GM12878 (cell line): ENCODE data around the gene NOL7. TPM values are rescaled to one million over a fixed set of nuclear protein-coding genes. Genes with fewer than 3 reads are reported as not detected.

Experiments
- ATAC-seq: fragments of 200-7000 bp; cut with Tn5 transposase; 3 replicates; pipeline ENCODE4 v1.9.1; 2020; ENCODE audit warnings: mild to moderate bottlenecking, moderate library complexity
- BruUV-seq: library from RNA; stranded (reverse); fragments of 400-500 nt; replicated peaks from 2 replicates; lab custom pipeline; 2021; lab: Mats Ljungman, UMichigan
- CTCF ChIA-PET: fragments of 300-600 bp; sonication (Branson Sonifier 250); formaldehyde crosslinking; extraction: SDS; loops from one replicate; lab custom pipeline; 2021; ENCODE audit warnings: inconsistent platforms; lab: Yijun Ruan, JAX
- POLR2A ChIA-PET: fragments of 350-600 bp; formaldehyde crosslinking; extraction: SDS; loops from one replicate; lab custom pipeline; 2021; ENCODE audit warnings: inconsistent platforms; lab: Charles Lee
- RAD21 ChIA-PET: fragments of 300-600 bp; sonication (Branson Sonifier 250); formaldehyde crosslinking; loops from one replicate; lab custom pipeline; 2023; ENCODE audit warnings: antibody characterized with exemption; ENCODE audit not compliant: unreplicated experiment; lab: Charles Lee
- SMC1A ChIA-PET: fragments of 300-600 bp; sonication (Branson Sonifier 250); formaldehyde crosslinking; loops from one replicate; lab custom pipeline; 2023; ENCODE audit not compliant: unreplicated experiment, uncharacterized antibody; lab: Charles Lee
- DNase-seq: peaks from one replicate; pipeline ENCODE4 v3.0.0-alpha.2; 2011; ENCODE audit warnings: low read depth, low spot score
- FAIRE-seq: peaks from 3 replicates; lab custom pipeline; 2011; peaks lifted over from hg19 to GRCh38; lab: Jason Lieb, UNC
- H2AFZ ChIP-seq: 2 replicates; pipeline ENCODE4 v1.6.0; 2011; ENCODE audit warnings: low read depth, low read length, control low read depth; ENCODE audit not compliant: control insufficient read depth
- H3K27ac ChIP-seq: 2 replicates; pipeline ENCODE4 v1.5.1; 2011; ENCODE audit warnings: control low read depth; ENCODE audit not compliant: control insufficient read depth, insufficient read depth
- H3K27me3 ChIP-seq, 2 experiments: replicated peaks in 1 of 2; 2 replicates each; pipeline versions ENCODE4 v1.6.0 to v1.6.1; 2011; ENCODE audit warnings: low read length in 1 of 2; ENCODE audit not compliant: control insufficient read depth in 2 of 2, insufficient read depth in 2 of 2
- H3K36me3 ChIP-seq, 2 experiments: 2 replicates each; pipeline ENCODE4 v1.5.1; 2011; ENCODE audit warnings: low read length in 1 of 2; ENCODE audit not compliant: control insufficient read depth in 2 of 2, insufficient read depth in 2 of 2
- H3K4me1 ChIP-seq: 2 replicates; pipeline ENCODE4 v1.6.1; 2011; ENCODE audit warnings: mild to moderate bottlenecking, low read length, moderate library complexity, mixed read lengths; ENCODE audit not compliant: control insufficient read depth, insufficient read depth
- H3K4me2 ChIP-seq: 2 replicates; pipeline ENCODE4 v1.6.0; 2011; ENCODE audit warnings: control low read depth; ENCODE audit not compliant: control insufficient read depth, insufficient read depth
- H3K4me3 ChIP-seq: fragments of 200-600 bp; sonication (generic); 2 replicates; pipeline ENCODE4 v1.5.1; 2016
- H3K79me2 ChIP-seq: 2 replicates; pipeline ENCODE4 v1.6.0; 2011; ENCODE audit warnings: low read length; ENCODE audit not compliant: control insufficient read depth, insufficient read depth
- H3K9ac ChIP-seq: 2 replicates; pipeline ENCODE4 v1.8.0; 2011; ENCODE audit warnings: low read length, control low read depth, mixed read lengths; ENCODE audit not compliant: control insufficient read depth, insufficient read depth
- H3K9me3 ChIP-seq: replicated peaks from 3 replicates; pipeline ENCODE4 v1.5.1; 2011; ENCODE audit warnings: mild to moderate bottlenecking, low read length; ENCODE audit not compliant: control insufficient read depth, insufficient read depth
- H4K20me1 ChIP-seq: 2 replicates; pipeline ENCODE4 v1.6.0; 2011; ENCODE audit not compliant: control insufficient read depth, insufficient read depth
- FOXM1 ChIP-seq: IDR thresholded peaks from 2 replicates; pipeline ENCODE4 v1.6.1; 2012; ENCODE audit warnings: low read depth, mild to moderate bottlenecking, inconsistent platforms, low read length, moderate library complexity
- HDAC2 ChIP-seq: fragments of 200-600 bp; sonication (generic); IDR thresholded peaks from 2 replicates; pipeline ENCODE4 v1.6.1; 2017
- IRF4 ChIP-seq: IDR thresholded peaks from 2 replicates; pipeline ENCODE4 v1.6.1; 2011; ENCODE audit warnings: low read depth, low read length
- JUNB ChIP-seq: IDR thresholded peaks from 2 replicates; pipeline ENCODE4 v1.6.1; 2016; ENCODE audit warnings: antibody characterized with exemption, mild to moderate bottlenecking
- KLF5 ChIP-seq: fragments of 450-650 bp; IDR thresholded peaks from 2 replicates; pipeline ENCODE4 v1.6.1; 2014; ENCODE audit warnings: mild to moderate bottlenecking; ENCODE audit not compliant: partially characterized antibody
- LARP7 ChIP-seq: fragments of 450-650 bp; IDR thresholded peaks from 2 replicates; pipeline ENCODE4 v1.6.1; 2017; ENCODE audit warnings: mild to moderate bottlenecking
- MTA2 ChIP-seq: fragments of 450-650 bp; IDR thresholded peaks from 2 replicates; pipeline ENCODE4 v1.6.1; 2016; ENCODE audit warnings: low read depth, mild to moderate bottlenecking, moderate library complexity
- NFYA ChIP-seq: IDR thresholded peaks from 2 replicates; pipeline ENCODE4 v1.6.1; 2011; ENCODE audit warnings: low read depth, mild to moderate bottlenecking, low read length, improper control_type of control experiment, borderline replicate concordance
- RB1 ChIP-seq: fragments of 450-650 bp; formaldehyde crosslinking; IDR thresholded peaks from 2 replicates; pipeline ENCODE4 v1.6.1; 2017; ENCODE audit warnings: mild to moderate bottlenecking, borderline replicate concordance
- SMARCA5 ChIP-seq: fragments of 450-650 bp; IDR thresholded peaks from 2 replicates; pipeline ENCODE4 v1.6.1; 2017; ENCODE audit warnings: mild to moderate bottlenecking
- SREBF2 ChIP-seq: IDR thresholded peaks from 2 replicates; pipeline ENCODE4 v1.6.1; 2012; ENCODE audit warnings: mild to moderate bottlenecking, low read length
- YBX1 ChIP-seq: fragments of 450-650 bp; IDR thresholded peaks from 2 replicates; pipeline ENCODE4 v1.6.1; 2016; ENCODE audit warnings: antibody characterized with exemption
- YY1 ChIP-seq: IDR thresholded peaks from 2 replicates; pipeline ENCODE4 v1.6.1; 2011; ENCODE audit warnings: low read depth, mild to moderate bottlenecking, low read length
- ZNF384 ChIP-seq: IDR thresholded peaks from 2 replicates; pipeline ENCODE4 v1.6.1; 2012; ENCODE audit warnings: low read depth, mild to moderate bottlenecking, low read length, improper control_type of control experiment, borderline replicate concordance
- in situ Hi-C: fragments of 300-500 bp; cut with MboI; formaldehyde crosslinking; loops from 9 replicates; pipeline ENCODE4 v1.14.3; 2018; ENCODE audit warnings: mixed read lengths
- intact Hi-C: fragments of 100-400 bp; cut with micrococcal nuclease; formaldehyde crosslinking; loops from one replicate; pipeline ENCODE4 v1.14.2; 2022; ENCODE audit not compliant: unreplicated experiment
- polyA plus RNA-seq, 11 experiments: library from polyadenylated mRNA; depleted of rRNA in 4 of 11; unstranded in 6 of 11; stranded (reverse) in 5 of 11; fragments of >200 nt; fragmentation: Nextera tagmentation in 4 of 11; fragmentation: Illumina TruSeq in 1 of 11; extraction: Ambion mirVana in 4 of 11; extraction: Trizol in 1 of 11; gene quantifications; 1 replicate in 1 of 11; 2 replicates in 10 of 11; pipeline versions ENCODE4 v1.2.1 to v1.2.3, GENCODE V29; 2011 to 2016; ENCODE audit warnings: inconsistent platforms in 2 of 11, missing spikeins in 2 of 11, low read depth in 1 of 11
- total RNA-seq, 4 experiments: library from RNA; depleted of rRNA in 3 of 4; stranded (reverse); fragments of >200 nt in 3 of 4; fragmentation: Illumina TruSeq in 1 of 4; extraction: Trizol in 1 of 4; gene quantifications; 2 replicates each; pipeline versions ENCODE4 v1.2.1 to v1.2.3, GENCODE V29; 2013 to 2021
- TF ChIP-seq, protein P1 (sequence below): IDR thresholded peaks from 2 replicates; pipeline ENCODE4 v1.6.1; 2012; ENCODE audit warnings: low read depth, low read length, improper control_type of control experiment
- TF ChIP-seq, protein P2 (sequence below): fragments of 450-650 bp; formaldehyde crosslinking; IDR thresholded peaks from 2 replicates; pipeline ENCODE4 v1.4.0; 2022; ENCODE audit warnings: mild to moderate bottlenecking, moderate library complexity
- TF ChIP-seq, protein P3 (sequence below): fragments of 150-350 bp; IDR thresholded peaks from 2 replicates; pipeline ENCODE4 v1.6.1; 2016; ENCODE audit warnings: low read depth, low read length
- TF ChIP-seq, protein P4 (sequence below), 3 experiments: IDR thresholded peaks in 2 of 3; conservative IDR thresholded peaks in 1 of 3; 2 replicates each; pipeline ENCODE4 v1.5.1; 2011; ENCODE audit warnings: low read depth in 3 of 3, low read length in 3 of 3, mild to moderate bottlenecking in 3 of 3, control low read depth in 2 of 3, moderate library complexity in 2 of 3, inconsistent platforms in 1 of 3, mixed read lengths in 1 of 3; ENCODE audit not compliant: control insufficient read depth in 2 of 3, insufficient read depth in 1 of 3; ENCODE audit errors: extremely low read depth in 1 of 3

NOL7 gene
- total and polyA plus RNA-seq, 10 of the 15 experiments (the other 5 are each of a cell fraction or from before 2014, with no cell fraction given): 12.2 to 222 (median 86.2) TPM

DNA sequence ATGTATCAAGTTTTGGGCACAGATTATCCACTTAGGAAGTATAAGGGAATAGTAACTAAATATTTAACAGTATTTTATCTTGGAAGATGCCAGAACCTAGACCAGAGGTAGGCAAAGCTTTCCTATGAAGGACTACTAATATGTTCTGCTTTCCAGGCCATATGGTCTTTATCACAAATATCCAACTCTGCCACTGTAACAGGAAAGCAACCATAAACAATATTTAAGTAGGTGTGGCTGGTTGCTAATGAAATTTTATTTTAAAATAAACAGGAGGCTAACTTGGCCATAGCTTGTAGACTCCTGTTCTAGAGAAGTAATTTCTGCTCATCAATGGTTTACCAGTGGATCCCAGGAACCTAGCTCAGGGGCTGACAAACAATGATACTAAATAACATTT lies 39.4 kb downstream of the NOL7 start:
- Histone ChIP-seq H3K27me3 (no peaks in the 10 kb centered on the region), H3K36me3 (peaks cover 0 to 7% of the 10 kb centered on the region in 2 experiments; a peak in 3 of 4 replicates), H3K4me1 (no peaks in the 10 kb centered on the region), H4K20me1 (no peaks in the 10 kb centered on the region), H3K79me2 (peaks cover 3% of the 10 kb centered on the region), H3K4me2 (no peak overlapping the region), H3K9ac (no peak overlapping the region), H3K9me3 (no peaks in the 10 kb centered on the region), H2AFZ (no peak overlapping the region), H3K27ac (no peak overlapping the region), H3K4me3 (no peak overlapping the region)
- RAD21 ChIA-PET: interaction anchor here (0.6 kb wide), 1 partner anchor 31 kb away, joined by 3 read pairs; no protein-coding TSS in a partner anchor
- no TSS peak for BruUV-seq
- POLR2A ChIA-PET: no interaction called here
- CTCF ChIA-PET: no interaction called here
- ATAC-seq (no peak), DNase-seq (no peak), FAIRE-seq (peak; percentile 64)
- SMC1A ChIA-PET: interaction anchor here (1.5 kb wide), 1 partner anchor 9 kb away, joined by 3 read pairs; no protein-coding TSS in a partner anchor
- in situ Hi-C loops (no loop called here), intact Hi-C loops (no loop called here)
- TF ChIP-seq, protein P1, sequence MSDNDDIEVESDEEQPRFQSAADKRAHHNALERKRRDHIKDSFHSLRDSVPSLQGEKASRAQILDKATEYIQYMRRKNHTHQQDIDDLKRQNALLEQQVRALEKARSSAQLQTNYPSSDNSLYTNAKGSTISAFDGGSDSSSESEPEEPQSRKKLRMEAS: no peak
- TF ChIP-seq YBX1: no peak
- no peak for TF ChIP-seq JUNB
- TF ChIP-seq IRF4: no peak
- TF ChIP-seq, protein P2, sequence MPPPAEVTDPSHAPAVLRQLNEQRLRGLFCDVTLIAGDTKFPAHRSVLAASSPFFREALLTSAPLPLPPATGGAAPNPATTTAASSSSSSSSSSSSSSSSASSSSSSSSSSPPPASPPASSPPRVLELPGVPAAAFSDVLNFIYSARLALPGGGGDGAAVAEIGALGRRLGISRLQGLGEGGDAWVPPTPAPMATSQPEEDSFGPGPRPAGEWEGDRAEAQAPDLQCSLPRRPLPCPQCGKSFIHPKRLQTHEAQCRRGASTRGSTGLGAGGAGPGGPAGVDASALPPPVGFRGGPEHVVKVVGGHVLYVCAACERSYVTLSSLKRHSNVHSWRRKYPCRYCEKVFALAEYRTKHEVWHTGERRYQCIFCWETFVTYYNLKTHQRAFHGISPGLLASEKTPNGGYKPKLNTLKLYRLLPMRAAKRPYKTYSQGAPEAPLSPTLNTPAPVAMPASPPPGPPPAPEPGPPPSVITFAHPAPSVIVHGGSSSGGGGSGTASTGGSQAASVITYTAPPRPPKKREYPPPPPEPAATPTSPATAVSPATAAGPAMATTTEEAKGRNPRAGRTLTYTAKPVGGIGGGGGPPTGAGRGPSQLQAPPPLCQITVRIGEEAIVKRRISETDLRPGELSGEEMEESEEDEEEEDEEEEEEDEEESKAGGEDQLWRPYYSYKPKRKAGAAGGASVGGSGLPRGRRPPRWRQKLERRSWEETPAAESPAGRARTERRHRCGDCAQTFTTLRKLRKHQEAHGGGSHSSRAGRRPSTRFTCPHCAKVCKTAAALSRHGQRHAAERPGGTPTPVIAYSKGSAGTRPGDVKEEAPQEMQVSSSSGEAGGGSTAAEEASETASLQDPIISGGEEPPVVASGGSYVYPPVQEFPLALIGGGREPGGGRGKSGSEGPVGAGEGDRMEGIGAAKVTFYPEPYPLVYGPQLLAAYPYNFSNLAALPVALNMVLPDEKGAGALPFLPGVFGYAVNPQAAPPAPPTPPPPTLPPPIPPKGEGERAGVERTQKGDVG: no peak
- no peak for TF ChIP-seq SMARCA5
- no peak for TF ChIP-seq FOXM1
- no peak for TF ChIP-seq HDAC2
- TF ChIP-seq LARP7: no peak
- TF ChIP-seq, protein P3, sequence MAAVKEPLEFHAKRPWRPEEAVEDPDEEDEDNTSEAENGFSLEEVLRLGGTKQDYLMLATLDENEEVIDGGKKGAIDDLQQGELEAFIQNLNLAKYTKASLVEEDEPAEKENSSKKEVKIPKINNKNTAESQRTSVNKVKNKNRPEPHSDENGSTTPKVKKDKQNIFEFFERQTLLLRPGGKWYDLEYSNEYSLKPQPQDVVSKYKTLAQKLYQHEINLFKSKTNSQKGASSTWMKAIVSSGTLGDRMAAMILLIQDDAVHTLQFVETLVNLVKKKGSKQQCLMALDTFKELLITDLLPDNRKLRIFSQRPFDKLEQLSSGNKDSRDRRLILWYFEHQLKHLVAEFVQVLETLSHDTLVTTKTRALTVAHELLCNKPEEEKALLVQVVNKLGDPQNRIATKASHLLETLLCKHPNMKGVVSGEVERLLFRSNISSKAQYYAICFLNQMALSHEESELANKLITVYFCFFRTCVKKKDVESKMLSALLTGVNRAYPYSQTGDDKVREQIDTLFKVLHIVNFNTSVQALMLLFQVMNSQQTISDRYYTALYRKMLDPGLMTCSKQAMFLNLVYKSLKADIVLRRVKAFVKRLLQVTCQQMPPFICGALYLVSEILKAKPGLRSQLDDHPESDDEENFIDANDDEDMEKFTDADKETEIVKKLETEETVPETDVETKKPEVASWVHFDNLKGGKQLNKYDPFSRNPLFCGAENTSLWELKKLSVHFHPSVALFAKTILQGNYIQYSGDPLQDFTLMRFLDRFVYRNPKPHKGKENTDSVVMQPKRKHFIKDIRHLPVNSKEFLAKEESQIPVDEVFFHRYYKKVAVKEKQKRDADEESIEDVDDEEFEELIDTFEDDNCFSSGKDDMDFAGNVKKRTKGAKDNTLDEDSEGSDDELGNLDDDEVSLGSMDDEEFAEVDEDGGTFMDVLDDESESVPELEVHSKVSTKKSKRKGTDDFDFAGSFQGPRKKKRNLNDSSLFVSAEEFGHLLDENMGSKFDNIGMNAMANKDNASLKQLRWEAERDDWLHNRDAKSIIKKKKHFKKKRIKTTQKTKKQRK: no peak
- TF ChIP-seq NFYA: no peak
- TF ChIP-seq KLF5: no peak
- no peak for TF ChIP-seq SREBF2
- TF ChIP-seq YY1: no peak
- no peak for TF ChIP-seq RB1
- no peak for TF ChIP-seq ZNF384
- TF ChIP-seq, protein P4, sequence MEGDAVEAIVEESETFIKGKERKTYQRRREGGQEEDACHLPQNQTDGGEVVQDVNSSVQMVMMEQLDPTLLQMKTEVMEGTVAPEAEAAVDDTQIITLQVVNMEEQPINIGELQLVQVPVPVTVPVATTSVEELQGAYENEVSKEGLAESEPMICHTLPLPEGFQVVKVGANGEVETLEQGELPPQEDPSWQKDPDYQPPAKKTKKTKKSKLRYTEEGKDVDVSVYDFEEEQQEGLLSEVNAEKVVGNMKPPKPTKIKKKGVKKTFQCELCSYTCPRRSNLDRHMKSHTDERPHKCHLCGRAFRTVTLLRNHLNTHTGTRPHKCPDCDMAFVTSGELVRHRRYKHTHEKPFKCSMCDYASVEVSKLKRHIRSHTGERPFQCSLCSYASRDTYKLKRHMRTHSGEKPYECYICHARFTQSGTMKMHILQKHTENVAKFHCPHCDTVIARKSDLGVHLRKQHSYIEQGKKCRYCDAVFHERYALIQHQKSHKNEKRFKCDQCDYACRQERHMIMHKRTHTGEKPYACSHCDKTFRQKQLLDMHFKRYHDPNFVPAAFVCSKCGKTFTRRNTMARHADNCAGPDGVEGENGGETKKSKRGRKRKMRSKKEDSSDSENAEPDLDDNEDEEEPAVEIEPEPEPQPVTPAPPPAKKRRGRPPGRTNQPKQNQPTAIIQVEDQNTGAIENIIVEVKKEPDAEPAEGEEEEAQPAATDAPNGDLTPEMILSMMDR (IDR thresholded peaks at IDR 0.05 in 2 of 3, conservative IDR thresholded peaks at IDR 0.05 in 1 of 3; ENCODE audit: control insufficient read depth in 2 of 3, extremely low read depth in 1 of 3, insufficient read depth in 1 of 3, low read depth in 3 of 3, low read length in 3 of 3): no peak
- no peak for TF ChIP-seq MTA2
